Measurements from ENCODE around the gene PVALEF. TPM values are rescaled to one million over a fixed set of nuclear protein-coding genes. Genes with fewer than 3 reads are reported as not detected.

PVALEF gene
- total RNA-seq, 4 donors from 2014 or later: not detected

- H3K36me3 ChIP-seq: peaks cover 0 to 31% (median 20%) of the 10 kb centered on the region in 4 donors
- no peak for TF ChIP-seq POLR2A (IDR thresholded peaks at IDR 0.05; ENCODE audit: low read depth)
- TF ChIP-seq, protein P1, sequence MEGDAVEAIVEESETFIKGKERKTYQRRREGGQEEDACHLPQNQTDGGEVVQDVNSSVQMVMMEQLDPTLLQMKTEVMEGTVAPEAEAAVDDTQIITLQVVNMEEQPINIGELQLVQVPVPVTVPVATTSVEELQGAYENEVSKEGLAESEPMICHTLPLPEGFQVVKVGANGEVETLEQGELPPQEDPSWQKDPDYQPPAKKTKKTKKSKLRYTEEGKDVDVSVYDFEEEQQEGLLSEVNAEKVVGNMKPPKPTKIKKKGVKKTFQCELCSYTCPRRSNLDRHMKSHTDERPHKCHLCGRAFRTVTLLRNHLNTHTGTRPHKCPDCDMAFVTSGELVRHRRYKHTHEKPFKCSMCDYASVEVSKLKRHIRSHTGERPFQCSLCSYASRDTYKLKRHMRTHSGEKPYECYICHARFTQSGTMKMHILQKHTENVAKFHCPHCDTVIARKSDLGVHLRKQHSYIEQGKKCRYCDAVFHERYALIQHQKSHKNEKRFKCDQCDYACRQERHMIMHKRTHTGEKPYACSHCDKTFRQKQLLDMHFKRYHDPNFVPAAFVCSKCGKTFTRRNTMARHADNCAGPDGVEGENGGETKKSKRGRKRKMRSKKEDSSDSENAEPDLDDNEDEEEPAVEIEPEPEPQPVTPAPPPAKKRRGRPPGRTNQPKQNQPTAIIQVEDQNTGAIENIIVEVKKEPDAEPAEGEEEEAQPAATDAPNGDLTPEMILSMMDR (IDR thresholded peaks at IDR 0.05): no peak
- TF ChIP-seq EP300 (IDR thresholded peaks at IDR 0.05): no peak
- TF ChIP-seq POLR2AphosphoS5 (IDR thresholded peaks at IDR 0.05): no peak
- H3K27ac ChIP-seq (replicated peaks in 1 of 4): no peak overlapping the region
- intact Hi-C loops (cut with DNase I): no loop called here
- DNase-seq (ENCODE audit: extremely low spot score): no peak
- no peaks in the 10 kb centered on the region for H3K9me3 ChIP-seq
- no peak overlapping the region for H3K4me3 ChIP-seq
- 95% methylated on average over 16 of the region's 16 CpGs for WGBS
- no peaks in the 10 kb centered on the region for H3K27me3 ChIP-seq
- peaks cover 0 to 5% (median 0%) of the 10 kb centered on the region in 4 donors for H3K4me1 ChIP-seq
These were observed 43.8 kb downstream of the PVALEF start for GRCh38 chr17:81209141-81209540.

DNA sequence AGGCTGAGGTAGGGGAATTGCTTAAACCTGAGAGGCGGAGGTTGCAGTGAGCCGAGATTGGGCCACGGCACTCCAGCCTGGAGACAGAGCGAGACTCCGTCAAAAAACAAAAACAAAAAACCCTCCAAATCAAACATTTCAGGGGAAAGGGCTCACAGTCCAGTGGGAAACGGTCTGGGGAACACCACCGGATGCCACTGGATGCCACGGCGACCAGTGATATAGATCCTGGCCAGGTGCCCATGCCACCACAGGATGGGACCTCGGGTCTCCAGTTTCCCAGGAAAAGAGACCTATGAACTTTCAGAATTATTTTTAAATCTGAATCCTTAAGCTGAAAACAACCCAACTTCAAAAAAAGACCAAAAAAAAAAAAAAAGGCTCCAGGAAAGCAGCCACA, 45.2 kb downstream of the PVALEF start:
- no peak for DNase-seq (ENCODE audit: extremely low spot score)
- TF ChIP-seq, protein P1 (IDR thresholded peaks at IDR 0.05): no peak
- TF ChIP-seq POLR2A (IDR thresholded peaks at IDR 0.05; ENCODE audit: low read depth) (no peak), POLR2AphosphoS5 (IDR thresholded peaks at IDR 0.05) (no peak), EP300 (IDR thresholded peaks at IDR 0.05) (no peak)
- no peaks in the 10 kb centered on the region for H3K9me3 ChIP-seq
- intact Hi-C loops (cut with DNase I): no loop called here
- peaks cover 0 to 26% (median 17%) of the 10 kb centered on the region in 4 donors for H3K36me3 ChIP-seq
- 86% methylated on average over 10 of the region's 10 CpGs for WGBS
- H3K27ac ChIP-seq (replicated peaks in 1 of 4): no peak overlapping the region
- H3K4me3 ChIP-seq: no peak overlapping the region
- H3K27me3 ChIP-seq: no peaks in the 10 kb centered on the region
- H3K4me1 ChIP-seq: peaks cover 0 to 5% (median 0%) of the 10 kb centered on the region in 4 donors

DNA sequence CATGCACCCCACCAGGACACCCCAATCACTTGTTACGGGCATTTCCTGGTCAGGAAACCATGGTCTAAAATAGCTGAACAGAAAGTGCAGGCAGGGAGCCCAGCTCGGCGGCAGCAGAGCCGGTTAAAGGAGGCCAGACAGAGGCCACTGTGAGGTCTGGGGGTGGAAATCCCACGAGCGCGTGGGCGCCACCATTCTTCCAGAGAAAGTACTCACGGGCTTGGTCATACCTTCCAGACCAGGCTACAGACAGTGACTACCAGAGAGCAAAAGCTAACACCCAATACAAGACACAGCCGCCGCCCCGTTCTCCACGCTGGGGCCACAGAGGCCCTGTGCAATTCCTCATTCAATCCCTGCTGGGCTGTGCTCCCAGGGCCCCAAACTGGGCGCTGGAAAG, 45.6 kb downstream of the PVALEF start:
- H3K36me3 ChIP-seq: peaks cover 0 to 24% (median 17%) of the 10 kb centered on the region in 4 donors
- H3K27me3 ChIP-seq: no peaks in the 10 kb centered on the region
- no peak overlapping the region for H3K27ac ChIP-seq (replicated peaks in 1 of 4)
- DNase-seq (ENCODE audit: extremely low spot score): no peak
- WGBS: 72% methylated on average over 14 of the region's 14 CpGs
- peaks cover 0 to 5% (median 0%) of the 10 kb centered on the region in 4 donors for H3K4me1 ChIP-seq
- no peak overlapping the region for H3K4me3 ChIP-seq
- intact Hi-C loops (cut with DNase I): no loop called here
- H3K9me3 ChIP-seq: no peaks in the 10 kb centered on the region
- TF ChIP-seq POLR2A (IDR thresholded peaks at IDR 0.05; ENCODE audit: low read depth): no peak
- TF ChIP-seq EP300 (IDR thresholded peaks at IDR 0.05): no peak
- TF ChIP-seq, protein P1 (IDR thresholded peaks at IDR 0.05): no peak
- no peak for TF ChIP-seq POLR2AphosphoS5 (IDR thresholded peaks at IDR 0.05)

DNA sequence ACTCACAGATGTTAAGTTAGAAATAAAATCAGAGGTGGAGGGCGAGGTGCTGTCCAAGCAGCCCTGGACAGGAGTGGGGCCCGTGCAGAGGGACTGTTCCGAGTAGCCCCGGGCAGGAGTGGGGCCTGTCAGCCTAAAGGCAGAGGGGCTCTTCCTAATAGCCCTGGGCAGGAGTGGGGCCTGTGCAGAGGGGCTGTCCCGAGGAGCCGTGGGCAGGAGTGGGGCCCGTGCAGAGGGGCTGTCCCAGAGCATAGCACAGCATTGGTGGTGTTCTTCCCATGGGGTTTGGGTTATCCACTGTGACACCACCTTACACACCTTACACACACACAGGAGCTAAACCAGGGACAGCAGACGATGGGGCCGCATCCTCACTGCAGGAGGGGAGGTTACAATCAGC, 47.1 kb downstream of the PVALEF start:
- H3K4me3 ChIP-seq: no peak overlapping the region
- WGBS: 88% methylated on average over 9 of the region's 9 CpGs
- peaks cover 0 to 5% (median 0%) of the 10 kb centered on the region in 4 donors for H3K4me1 ChIP-seq
- intact Hi-C loops (cut with DNase I): no loop called here
- TF ChIP-seq, protein P1 (IDR thresholded peaks at IDR 0.05): no peak
- TF ChIP-seq POLR2AphosphoS5 (IDR thresholded peaks at IDR 0.05) (no peak), EP300 (IDR thresholded peaks at IDR 0.05) (no peak), POLR2A (IDR thresholded peaks at IDR 0.05; ENCODE audit: low read depth) (no peak)
- no peaks in the 10 kb centered on the region for H3K9me3 ChIP-seq
- peaks cover 0 to 19% (median 11%) of the 10 kb centered on the region in 4 donors for H3K36me3 ChIP-seq
- no peaks in the 10 kb centered on the region for H3K27me3 ChIP-seq
- DNase-seq (ENCODE audit: extremely low spot score): no peak
- no peak overlapping the region for H3K27ac ChIP-seq (replicated peaks in 1 of 4)

GRCh38 chr17:81213978-81214377, 48.7 kb downstream of the PVALEF start:
- peaks cover 0 to 5% (median 0%) of the 10 kb centered on the region in 4 donors for H3K4me1 ChIP-seq
- TF ChIP-seq EP300 (IDR thresholded peaks at IDR 0.05): no peak
- TF ChIP-seq POLR2AphosphoS5 (IDR thresholded peaks at IDR 0.05): no peak
- TF ChIP-seq POLR2A (IDR thresholded peaks at IDR 0.05; ENCODE audit: low read depth): no peak
- TF ChIP-seq, protein P1 (IDR thresholded peaks at IDR 0.05): no peak
- intact Hi-C loops (cut with DNase I): no loop called here
- 99% methylated on average over 8 of the region's 8 CpGs for WGBS
- no peaks in the 10 kb centered on the region for H3K9me3 ChIP-seq
- H3K27ac ChIP-seq (replicated peaks in 1 of 4): no peak overlapping the region
- H3K27me3 ChIP-seq: no peaks in the 10 kb centered on the region
- H3K36me3 ChIP-seq: peaks cover 0 to 18% (median 4%) of the 10 kb centered on the region in 4 donors
- DNase-seq (ENCODE audit: extremely low spot score): no peak
- H3K4me3 ChIP-seq: no peak overlapping the region

All from esophagus muscularis mucosa (tissue), 4 donors.